CD8-positive, alpha-beta memory T cell (primary cell): Measurements from ENCODE around the gene PPFIA4. TPM values are rescaled to one million over a fixed set of nuclear protein-coding genes. Genes with fewer than 3 reads are reported as not detected.

ENCODE experiments used
- CTCF ChIA-PET: fragments of 350-600 bp; sonication (Branson Sonifier 250); formaldehyde crosslinking; loops from one replicate; lab custom pipeline; 2021; ENCODE audit warnings: antibody characterized with exemption; lab: Charles Lee
- POLR2A ChIA-PET: fragments of 350-600 bp; sonication (Branson Sonifier 250); formaldehyde crosslinking; loops from one replicate; lab custom pipeline; 2021; ENCODE audit warnings: antibody characterized with exemption; lab: Charles Lee
- DNase-seq, 5 donors: peaks; one replicate each; pipeline versions ENCODE4 v3.0.0 to v3.0.0-alpha.2; 2020 to 2022; ENCODE audit warnings: mixed read lengths in 1 of 5
- H3K27ac ChIP-seq: one replicate; pipeline ENCODE4 v1.7.0; 2013; ENCODE audit warnings: low read depth, mild to moderate bottlenecking, low read length, moderate library complexity
- H3K27me3 ChIP-seq: 2 replicates; pipeline ENCODE4 v1.7.0; 2013; ENCODE audit warnings: low read length, mild to moderate bottlenecking; ENCODE audit not compliant: insufficient read depth, poor library complexity, severe bottlenecking
- H3K36me3 ChIP-seq: 2 replicates; pipeline ENCODE4 v1.7.0; 2013; ENCODE audit warnings: mild to moderate bottlenecking, low read length, moderate library complexity; ENCODE audit not compliant: insufficient read depth
- H3K4me1 ChIP-seq: 2 replicates; pipeline ENCODE4 v1.7.0; 2013; ENCODE audit warnings: mild to moderate bottlenecking, low read length, moderate library complexity; ENCODE audit not compliant: insufficient read depth
- H3K4me3 ChIP-seq: 2 replicates; pipeline ENCODE4 v1.7.0; 2013; ENCODE audit warnings: mild to moderate bottlenecking, low read length
- H3K9me3 ChIP-seq: 2 replicates; pipeline ENCODE4 v1.7.0; 2013; ENCODE audit warnings: mild to moderate bottlenecking, low read length
- H3K27ac Mint-ChIP-seq, 8 donors: one replicate each; pipeline ENCODE4 v1.8.0; 2020 to 2021; ENCODE audit warnings: mixed read lengths in 8 of 8, mild to moderate bottlenecking in 6 of 8, inconsistent platforms in 3 of 8, moderate library complexity in 3 of 8
- H3K27me3 Mint-ChIP-seq, 2 donors: one replicate each; pipeline ENCODE4 v1.8.0; 2020 to 2021; ENCODE audit warnings: mixed read lengths in 2 of 2, mild to moderate bottlenecking in 1 of 2, moderate library complexity in 1 of 2
- H3K36me3 Mint-ChIP-seq, 3 donors: one replicate each; pipeline ENCODE4 v1.8.0; 2020 to 2021; ENCODE audit warnings: mixed read lengths in 3 of 3, inconsistent platforms in 1 of 3, mild to moderate bottlenecking in 1 of 3
- H3K4me1 Mint-ChIP-seq, 3 donors: one replicate each; pipeline ENCODE4 v1.8.0; 2020 to 2021; ENCODE audit warnings: mixed read lengths in 3 of 3, inconsistent platforms in 1 of 3, mild to moderate bottlenecking in 1 of 3
- H3K4me3 Mint-ChIP-seq, 7 donors: one replicate each; pipeline ENCODE4 v1.8.0; 2020 to 2021; ENCODE audit warnings: mixed read lengths in 7 of 7, mild to moderate bottlenecking in 6 of 7, moderate library complexity in 4 of 7, inconsistent platforms in 2 of 7
- H3K9me3 Mint-ChIP-seq, 5 donors: one replicate each; pipeline ENCODE4 v1.8.0; 2020 to 2022; ENCODE audit warnings: mixed read lengths in 5 of 5, mild to moderate bottlenecking in 3 of 5, moderate library complexity in 2 of 5, inconsistent platforms in 1 of 5
- polyA plus RNA-seq: library from polyadenylated mRNA; unstranded; fragments of 300-500 nt; fragmentation: Illumina TruSeq; gene quantifications from one replicate; pipeline ENCODE4 v1.2.3, GENCODE V29; 2021
- total RNA-seq, 2 experiments: library from RNA; stranded (reverse); gene quantifications; one replicate each; pipeline ENCODE4 v1.2.3, GENCODE V29; 2021

PPFIA4 gene
- total and polyA plus RNA-seq, 3 experiments from 2014 or later, result 1.2 to 1.5 TPM; not detected in 1

DNA sequence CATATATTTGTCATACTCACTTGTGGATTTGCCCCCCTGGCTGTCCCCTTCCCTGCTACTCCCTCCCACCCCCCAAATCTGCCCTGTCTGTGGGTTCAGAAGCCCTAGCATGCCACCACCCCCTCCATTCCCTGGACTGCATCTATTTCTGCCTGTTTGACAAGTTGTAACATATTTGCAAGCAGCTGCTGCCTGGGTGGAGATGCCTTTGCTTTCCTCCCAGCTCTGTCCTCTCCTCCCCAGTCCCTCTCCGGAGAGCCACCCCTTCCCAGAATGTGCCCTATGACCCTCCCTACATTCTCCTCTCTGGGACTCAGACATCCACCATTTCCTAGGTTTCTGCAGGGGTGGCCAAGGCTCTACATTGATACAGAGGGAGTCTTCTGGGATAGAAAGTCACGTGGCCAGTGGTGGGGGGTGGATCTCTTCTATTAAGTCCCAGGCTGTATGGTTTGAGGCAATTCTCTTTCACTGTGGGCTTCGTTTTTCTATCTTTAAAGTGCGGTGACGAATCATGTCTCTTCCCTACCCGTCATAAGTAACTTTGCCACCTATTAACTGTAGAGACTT lies 65.6 kb downstream of the PPFIA4 start:
- H3K36me3 ChIP-seq, result no peaks in the 10 kb centered on the region
- H3K4me3 ChIP-seq, result no peak overlapping the region
- H3K36me3 Mint-ChIP-seq, result peaks cover 0 to 9% (median 0%) of the 10 kb centered on the region in 3 donors
- no peak overlapping the region for H3K27ac ChIP-seq
- H3K4me3 Mint-ChIP-seq, result no peak overlapping the region
- H3K27ac Mint-ChIP-seq, result peak overlapping the region in 1 of 8 donors; percentile 48
- H3K9me3 ChIP-seq, result peaks cover 6% of the 10 kb centered on the region
- POLR2A ChIA-PET, result no interaction called here
- no peaks in the 10 kb centered on the region for H3K4me1 Mint-ChIP-seq
- CTCF ChIA-PET, result no interaction called here
- no peak for DNase-seq
- H3K4me1 ChIP-seq, result no peaks in the 10 kb centered on the region
- peaks cover 14 to 55% of the 10 kb centered on the region in 2 donors for H3K27me3 Mint-ChIP-seq
- peaks cover 5% of the 10 kb centered on the region for H3K27me3 ChIP-seq
- H3K9me3 Mint-ChIP-seq, result peaks cover 16 to 27% (median 23%) of the 10 kb centered on the region in 5 donors

DNA sequence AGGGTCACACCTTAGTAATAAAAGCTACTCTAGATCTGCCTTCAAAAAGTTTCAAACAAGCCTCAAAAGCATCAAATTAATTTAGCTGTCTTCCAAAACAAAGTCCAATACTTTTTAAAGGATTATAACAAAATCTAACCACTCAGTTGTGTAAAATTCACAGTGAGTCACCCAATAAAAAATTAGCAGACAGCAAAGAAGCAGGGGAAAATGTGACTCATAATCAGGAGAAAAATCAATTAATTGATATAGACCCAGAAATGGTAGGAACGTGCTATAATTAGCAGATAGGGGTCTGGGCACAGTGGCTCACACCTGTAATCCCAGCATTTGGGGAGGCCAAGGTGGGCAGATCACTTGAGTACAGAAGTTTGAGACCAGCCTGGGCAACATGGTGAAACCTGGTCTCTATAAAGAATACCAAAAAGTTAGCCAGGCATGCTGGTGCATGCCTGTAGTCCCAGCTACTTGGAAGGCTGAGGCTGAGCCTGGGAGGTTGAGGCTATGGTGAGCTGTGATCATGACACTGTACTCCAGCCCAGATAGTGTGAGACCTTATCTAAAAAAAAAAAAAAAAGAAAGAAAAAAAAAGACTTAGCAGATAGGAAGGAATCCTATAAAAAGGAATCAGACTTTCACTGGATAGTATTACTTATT lies 67.6 kb downstream of the PPFIA4 start:
- peaks cover 17 to 44% of the 10 kb centered on the region in 2 donors for H3K27me3 Mint-ChIP-seq

GRCh38 chr1:203095061-203095690 lies 68.9 kb downstream of the PPFIA4 start:
- Mint-ChIP-seq H3K4me3 (no peak overlapping the region), H3K27ac (no peak overlapping the region), H3K36me3 (peaks cover 0 to 9% (median 0%) of the 10 kb centered on the region in 3 donors), H3K4me1 (no peaks in the 10 kb centered on the region), H3K9me3 (peaks cover 19 to 30% (median 28%) of the 10 kb centered on the region in 5 donors), H3K27me3 (peaks cover 17 to 55% of the 10 kb centered on the region in 2 donors)
- ChIA-PET POLR2A (no interaction called here), CTCF (no interaction called here)
- no peaks in the 10 kb centered on the region for H3K4me1 ChIP-seq
- H3K36me3 ChIP-seq, result no peaks in the 10 kb centered on the region
- no peak for DNase-seq
- H3K4me3 ChIP-seq, result no peak overlapping the region
- peaks cover 6% of the 10 kb centered on the region for H3K9me3 ChIP-seq
- no peak overlapping the region for H3K27ac ChIP-seq
- peaks cover 5% of the 10 kb centered on the region for H3K27me3 ChIP-seq

More for the DNA sequence above, 67.6 kb downstream of the PPFIA4 start:
- no peaks in the 10 kb centered on the region for H3K4me1 ChIP-seq
- H3K27ac Mint-ChIP-seq, result no peak overlapping the region
- peaks cover 19 to 30% (median 28%) of the 10 kb centered on the region in 5 donors for H3K9me3 Mint-ChIP-seq
- DNase-seq, result no peak
- H3K36me3 Mint-ChIP-seq, result peaks cover 0 to 9% (median 0%) of the 10 kb centered on the region in 3 donors
- H3K36me3 ChIP-seq, result no peaks in the 10 kb centered on the region
- no peak overlapping the region for H3K27ac ChIP-seq
- no peaks in the 10 kb centered on the region for H3K4me1 Mint-ChIP-seq
- H3K4me3 ChIP-seq, result no peak overlapping the region
- POLR2A ChIA-PET, result no interaction called here
- CTCF ChIA-PET, result interaction anchor here (1.4 kb wide), 1 partner anchor 10 kb away, joined by 3 read pairs; no protein-coding TSS in a partner anchor
- peaks cover 6% of the 10 kb centered on the region for H3K9me3 ChIP-seq
- no peak overlapping the region for H3K4me3 Mint-ChIP-seq
- H3K27me3 ChIP-seq, result peaks cover 5% of the 10 kb centered on the region

- peaks cover 15 to 52% of the 10 kb centered on the region in 2 donors for H3K27me3 Mint-ChIP-seq
- CTCF ChIA-PET, result no interaction called here
These were observed 70.3 kb downstream of the PPFIA4 start for GRCh38 chr1:203096566-203096965.

DNA sequence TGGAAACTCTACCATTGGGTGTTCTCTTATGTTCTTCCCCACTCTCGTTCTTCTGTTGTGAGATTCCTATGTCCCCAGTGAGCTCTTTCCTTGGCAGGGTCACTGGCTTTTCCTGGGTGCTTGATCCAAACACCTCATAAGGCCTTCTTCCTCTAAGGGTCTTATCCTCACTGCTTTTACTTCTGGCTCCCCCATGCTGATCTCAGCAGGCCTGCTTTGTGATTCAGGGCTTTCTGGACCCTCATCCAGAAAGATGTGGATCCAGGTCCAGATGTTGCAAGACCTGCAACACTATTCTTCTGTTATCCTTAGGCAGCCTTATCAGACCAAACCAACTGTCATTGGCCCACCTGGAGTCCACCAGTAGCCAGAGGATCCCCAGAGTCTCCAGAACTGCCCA lies 70.7 kb downstream of the PPFIA4 start:
- H3K36me3 ChIP-seq, result no peaks in the 10 kb centered on the region
- ChIA-PET CTCF (no interaction called here), POLR2A (no interaction called here)
- no peak overlapping the region for H3K27ac ChIP-seq
- no peaks in the 10 kb centered on the region for H3K27me3 ChIP-seq
- no peaks in the 10 kb centered on the region for H3K4me1 Mint-ChIP-seq
- peaks cover 19 to 30% (median 28%) of the 10 kb centered on the region in 5 donors for H3K9me3 Mint-ChIP-seq
- H3K4me3 ChIP-seq, result no peak overlapping the region
- H3K27me3 Mint-ChIP-seq, result peaks cover 13 to 48% of the 10 kb centered on the region in 2 donors
- peaks cover 6% of the 10 kb centered on the region for H3K9me3 ChIP-seq
- no peak overlapping the region for H3K4me3 Mint-ChIP-seq
- H3K27ac Mint-ChIP-seq, result no peak overlapping the region
- no peak for DNase-seq
- peaks cover 0 to 9% (median 0%) of the 10 kb centered on the region in 3 donors for H3K36me3 Mint-ChIP-seq
- no peaks in the 10 kb centered on the region for H3K4me1 ChIP-seq

More at GRCh38 chr1:203096566-203096965, 70.3 kb downstream of the PPFIA4 start:
- Mint-ChIP-seq H3K9me3 (peaks cover 19 to 30% (median 28%) of the 10 kb centered on the region in 5 donors), H3K36me3 (peaks cover 0 to 9% (median 0%) of the 10 kb centered on the region in 3 donors), H3K4me1 (no peaks in the 10 kb centered on the region), H3K27ac (no peak overlapping the region), H3K4me3 (no peak overlapping the region)
- no peak overlapping the region for H3K4me3 ChIP-seq
- no peak overlapping the region for H3K27ac ChIP-seq
- peaks cover 2% of the 10 kb centered on the region for H3K27me3 ChIP-seq
- POLR2A ChIA-PET, result no interaction called here
- no peak for DNase-seq
- H3K36me3 ChIP-seq, result no peaks in the 10 kb centered on the region
- H3K4me1 ChIP-seq, result no peaks in the 10 kb centered on the region
- H3K9me3 ChIP-seq, result peaks cover 6% of the 10 kb centered on the region

GRCh38 chr1:203098445-203098844 lies 72.2 kb downstream of the PPFIA4 start:
- no peak overlapping the region for H3K27ac ChIP-seq
- no peak overlapping the region for H3K4me3 ChIP-seq
- peaks cover 19 to 29% (median 27%) of the 10 kb centered on the region in 5 donors for H3K9me3 Mint-ChIP-seq
- H3K9me3 ChIP-seq, result peaks cover 6% of the 10 kb centered on the region
- H3K4me1 Mint-ChIP-seq, result no peaks in the 10 kb centered on the region
- ChIA-PET POLR2A (no interaction called here), CTCF (no interaction called here)
- DNase-seq, result no peak
- H3K36me3 Mint-ChIP-seq, result peaks cover 0 to 9% (median 0%) of the 10 kb centered on the region in 3 donors
- H3K27ac Mint-ChIP-seq, result no peak overlapping the region
- no peaks in the 10 kb centered on the region for H3K4me1 ChIP-seq
- no peaks in the 10 kb centered on the region for H3K27me3 ChIP-seq
- peaks cover 12 to 43% of the 10 kb centered on the region in 2 donors for H3K27me3 Mint-ChIP-seq
- no peak overlapping the region for H3K4me3 Mint-ChIP-seq
- no peaks in the 10 kb centered on the region for H3K36me3 ChIP-seq

- H3K4me1 Mint-ChIP-seq, result no peaks in the 10 kb centered on the region
- H3K27me3 Mint-ChIP-seq, result peaks cover 12 to 44% of the 10 kb centered on the region in 2 donors
- no peaks in the 10 kb centered on the region for H3K36me3 ChIP-seq
- peaks cover 19 to 27% (median 26%) of the 10 kb centered on the region in 5 donors for H3K9me3 Mint-ChIP-seq
- peaks cover 0 to 9% (median 0%) of the 10 kb centered on the region in 3 donors for H3K36me3 Mint-ChIP-seq
- no peak for DNase-seq
- no peak overlapping the region for H3K4me3 Mint-ChIP-seq
- no peak overlapping the region for H3K27ac ChIP-seq
- ChIA-PET POLR2A (no interaction called here), CTCF (no interaction called here)
- H3K27me3 ChIP-seq, result no peaks in the 10 kb centered on the region
- H3K27ac Mint-ChIP-seq, result no peak overlapping the region
- no peak overlapping the region for H3K4me3 ChIP-seq
- peaks cover 6% of the 10 kb centered on the region for H3K9me3 ChIP-seq
- H3K4me1 ChIP-seq, result no peaks in the 10 kb centered on the region
These were observed 72.7 kb downstream of the PPFIA4 start for GRCh38 chr1:203098914-203099520.
